Measurements from ENCODE around the gene DNM1.

DNA sequence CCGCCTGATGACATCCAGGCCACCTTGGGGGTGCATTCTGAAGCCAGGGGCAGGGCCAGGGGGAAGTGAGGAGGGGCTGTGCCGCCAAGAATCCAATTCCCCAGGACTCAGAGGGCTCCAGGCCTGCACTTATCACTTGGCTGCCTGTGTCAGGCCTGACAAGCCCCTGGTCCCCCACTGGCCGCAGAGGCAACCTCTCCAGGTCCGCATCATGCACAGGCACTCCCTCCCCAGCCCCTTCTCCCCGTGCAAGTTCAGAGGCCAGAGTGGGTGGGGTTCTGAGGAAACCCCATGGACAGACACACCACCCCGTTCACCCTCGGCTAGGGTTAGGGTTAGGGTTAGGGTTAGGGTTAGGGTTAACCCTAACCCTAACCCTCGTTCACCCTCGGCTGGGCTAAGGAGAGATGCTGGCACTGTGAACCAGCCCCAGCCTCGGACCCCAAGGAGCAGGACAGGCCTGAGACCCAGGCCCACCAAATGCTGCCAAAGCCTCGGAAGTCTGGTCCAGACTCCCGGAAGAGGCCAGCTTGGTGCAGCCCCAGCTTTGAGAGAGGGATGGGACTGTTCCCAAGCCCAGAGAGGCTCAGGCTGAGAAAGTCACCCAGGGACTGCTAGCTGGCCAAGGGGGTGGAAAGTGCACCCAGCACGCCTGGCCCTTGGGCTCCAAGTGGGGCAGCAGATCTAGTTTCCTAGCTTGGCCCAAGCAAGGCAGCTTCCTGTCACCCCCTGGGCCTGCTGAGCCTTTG lies 49.1 kb upstream of the DNM1 start:
- TF ChIP-seq, protein P1, sequence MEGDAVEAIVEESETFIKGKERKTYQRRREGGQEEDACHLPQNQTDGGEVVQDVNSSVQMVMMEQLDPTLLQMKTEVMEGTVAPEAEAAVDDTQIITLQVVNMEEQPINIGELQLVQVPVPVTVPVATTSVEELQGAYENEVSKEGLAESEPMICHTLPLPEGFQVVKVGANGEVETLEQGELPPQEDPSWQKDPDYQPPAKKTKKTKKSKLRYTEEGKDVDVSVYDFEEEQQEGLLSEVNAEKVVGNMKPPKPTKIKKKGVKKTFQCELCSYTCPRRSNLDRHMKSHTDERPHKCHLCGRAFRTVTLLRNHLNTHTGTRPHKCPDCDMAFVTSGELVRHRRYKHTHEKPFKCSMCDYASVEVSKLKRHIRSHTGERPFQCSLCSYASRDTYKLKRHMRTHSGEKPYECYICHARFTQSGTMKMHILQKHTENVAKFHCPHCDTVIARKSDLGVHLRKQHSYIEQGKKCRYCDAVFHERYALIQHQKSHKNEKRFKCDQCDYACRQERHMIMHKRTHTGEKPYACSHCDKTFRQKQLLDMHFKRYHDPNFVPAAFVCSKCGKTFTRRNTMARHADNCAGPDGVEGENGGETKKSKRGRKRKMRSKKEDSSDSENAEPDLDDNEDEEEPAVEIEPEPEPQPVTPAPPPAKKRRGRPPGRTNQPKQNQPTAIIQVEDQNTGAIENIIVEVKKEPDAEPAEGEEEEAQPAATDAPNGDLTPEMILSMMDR (IDR thresholded peaks at IDR 0.05; ENCODE audit: low read depth, low read length, missing input control), result no peak
- TF ChIP-seq EGR1 (IDR thresholded peaks at IDR 0.05; ENCODE audit: low read depth in 2 of 2) (no peak), SP1 (IDR thresholded peaks at IDR 0.05) (no peak), RAD21 (IDR thresholded peaks at IDR 0.05) (no peak)
- TF ChIP-seq, protein P2, sequence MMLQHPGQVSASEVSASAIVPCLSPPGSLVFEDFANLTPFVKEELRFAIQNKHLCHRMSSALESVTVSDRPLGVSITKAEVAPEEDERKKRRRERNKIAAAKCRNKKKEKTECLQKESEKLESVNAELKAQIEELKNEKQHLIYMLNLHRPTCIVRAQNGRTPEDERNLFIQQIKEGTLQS (IDR thresholded peaks at IDR 0.05), result no peak
- TF ChIP-seq, protein P3, sequence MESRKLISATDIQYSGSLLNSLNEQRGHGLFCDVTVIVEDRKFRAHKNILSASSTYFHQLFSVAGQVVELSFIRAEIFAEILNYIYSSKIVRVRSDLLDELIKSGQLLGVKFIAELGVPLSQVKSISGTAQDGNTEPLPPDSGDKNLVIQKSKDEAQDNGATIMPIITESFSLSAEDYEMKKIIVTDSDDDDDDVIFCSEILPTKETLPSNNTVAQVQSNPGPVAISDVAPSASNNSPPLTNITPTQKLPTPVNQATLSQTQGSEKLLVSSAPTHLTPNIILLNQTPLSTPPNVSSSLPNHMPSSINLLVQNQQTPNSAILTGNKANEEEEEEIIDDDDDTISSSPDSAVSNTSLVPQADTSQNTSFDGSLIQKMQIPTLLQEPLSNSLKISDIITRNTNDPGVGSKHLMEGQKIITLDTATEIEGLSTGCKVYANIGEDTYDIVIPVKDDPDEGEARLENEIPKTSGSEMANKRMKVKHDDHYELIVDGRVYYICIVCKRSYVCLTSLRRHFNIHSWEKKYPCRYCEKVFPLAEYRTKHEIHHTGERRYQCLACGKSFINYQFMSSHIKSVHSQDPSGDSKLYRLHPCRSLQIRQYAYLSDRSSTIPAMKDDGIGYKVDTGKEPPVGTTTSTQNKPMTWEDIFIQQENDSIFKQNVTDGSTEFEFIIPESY (IDR thresholded peaks at IDR 0.05), result no peak
- TF ChIP-seq, protein P4, sequence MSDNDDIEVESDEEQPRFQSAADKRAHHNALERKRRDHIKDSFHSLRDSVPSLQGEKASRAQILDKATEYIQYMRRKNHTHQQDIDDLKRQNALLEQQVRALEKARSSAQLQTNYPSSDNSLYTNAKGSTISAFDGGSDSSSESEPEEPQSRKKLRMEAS (IDR thresholded peaks at IDR 0.05), result no peak

All from liver (tissue), 3 donors.